GM12873 (cell line): ENCODE data around the gene COPB2.

Source experiments
- CTCF ChIP-seq: IDR thresholded peaks from 2 replicates; pipeline ENCODE4 v1.5.1; 2012; ENCODE audit warnings: low read depth, mild to moderate bottlenecking, moderate library complexity, low read length, control low read depth; ENCODE audit not compliant: insufficient read depth; ENCODE audit errors: missing control alignments

COPB2 gene

GRCh38 chr3:139374099-139374498 lies 15.3 kb downstream of the COPB2 start:
- no peak for TF ChIP-seq CTCF

- TF ChIP-seq CTCF = no peak
Observed at GRCh38 chr3:139364549-139364948, 24.9 kb downstream of the COPB2 start.

- TF ChIP-seq CTCF = no peak
Observed at GRCh38 chr3:139361276-139361675, 28.2 kb downstream of the COPB2 start.

GRCh38 chr3:139358841-139359562 lies 30.4 kb downstream of the COPB2 start:
- no peak for TF ChIP-seq CTCF

- TF ChIP-seq CTCF = no peak
Observed at GRCh38 chr3:139357899-139358298, 31.5 kb downstream of the COPB2 start.

GRCh38 chr3:139355891-139356290 lies 33.6 kb downstream of the COPB2 start:
- no peak for TF ChIP-seq CTCF

- TF ChIP-seq CTCF = no peak
Observed at GRCh38 chr3:139355476-139355875, 34.0 kb downstream of the COPB2 start.
